ENCODE measurements around the gene NMUR2. TPM values are rescaled to one million over a fixed set of nuclear protein-coding genes. Genes with fewer than 3 reads are reported as not detected.

NMUR2 gene
- total RNA-seq, 1 donor from 2014 or later: not detected

GRCh38 chr5:152372875-152373274 is 32.2 kb downstream of the NMUR2 start:
- ATAC-seq: no peak
- no peak for DNase-seq (ENCODE audit: low spot score)

GRCh38 chr5:152369298-152369697 is 35.8 kb downstream of the NMUR2 start:
- ATAC-seq (no peak), DNase-seq (ENCODE audit: low spot score) (no peak)

GRCh38 chr5:152367554-152367953 is 37.5 kb downstream of the NMUR2 start:
- DNase-seq (ENCODE audit: low spot score) (no peak), ATAC-seq (no peak)

GRCh38 chr5:152366716-152367115 is 38.4 kb downstream of the NMUR2 start:
- ATAC-seq: no peak

GRCh38 chr5:152364899-152365298 is 40.2 kb downstream of the NMUR2 start:
- DNase-seq (ENCODE audit: low spot score) (no peak), ATAC-seq (no peak)

More at GRCh38 chr5:152366716-152367115, 38.4 kb downstream of the NMUR2 start:
- DNase-seq (ENCODE audit: low spot score): no peak

GRCh38 chr5:152364172-152364571 is 40.9 kb downstream of the NMUR2 start:
- ATAC-seq: no peak
- no peak for DNase-seq (ENCODE audit: low spot score)

GRCh38 chr5:152358861-152359568 is 46.1 kb downstream of the NMUR2 start:
- DNase-seq (ENCODE audit: low spot score) (no peak), ATAC-seq (no peak)

- no peak for ATAC-seq
- no peak for DNase-seq (ENCODE audit: low spot score)
Measured at GRCh38 chr5:152356506-152356905, 48.6 kb downstream of the NMUR2 start.

GRCh38 chr5:152355061-152355460 is 50.0 kb downstream of the NMUR2 start:
- DNase-seq (ENCODE audit: low spot score) (no peak), ATAC-seq (no peak)

GRCh38 chr5:152353001-152353400 is 52.1 kb downstream of the NMUR2 start:
- no peak for ATAC-seq
- no peak for DNase-seq (ENCODE audit: low spot score)

- DNase-seq (ENCODE audit: low spot score): no peak
- ATAC-seq: peak; percentile 94
Measured at GRCh38 chr5:152349683-152350526, 55.2 kb downstream of the NMUR2 start.

Measured in left lobe of liver (tissue), 2 donors.